HEK293 (cell line): ENCODE results near the gene IFI27L2.

Experiments used
- CTCF ChIA-PET: fragments of 350-600 bp; formaldehyde crosslinking; extraction: SDS; loops from one replicate; lab custom pipeline; 2021; ENCODE audit warnings: antibody characterized with exemption; lab: Yijun Ruan, JAX
- POLR2A ChIA-PET: fragments of 300-600 bp; formaldehyde crosslinking; extraction: SDS; loops from one replicate; lab custom pipeline; 2020; ENCODE audit warnings: antibody characterized with exemption, inconsistent platforms; lab: Yijun Ruan, JAX
- H3K27ac ChIP-seq: fragments of 200-500 bp; sonication (Bioruptor generic); 2 replicates; pipeline ENCODE4 v1.5.1; 2014; ENCODE audit warnings: low read depth, low read length, control low read depth, inconsistent platforms; ENCODE audit errors: extremely low read depth
- H3K36me3 ChIP-seq, 2 experiments: fragments of 200-500 bp in 1 of 2; sonication (Bioruptor generic) in 1 of 2; 1 replicate in 1 of 2; 2 replicates in 1 of 2; pipeline ENCODE4 v1.5.1; 2014 to 2017; ENCODE audit warnings: inconsistent platforms in 2 of 2, low read length in 2 of 2; ENCODE audit not compliant: control insufficient read depth in 2 of 2, insufficient read depth in 1 of 2
- H3K4me1 ChIP-seq: fragments of 200-500 bp; sonication (Bioruptor generic); 2 replicates; pipeline ENCODE4 v1.5.1; 2014; ENCODE audit warnings: mild to moderate bottlenecking, low read length, inconsistent platforms; ENCODE audit not compliant: control insufficient read depth, insufficient read depth
- H3K4me3 ChIP-seq: 2 replicates; pipeline ENCODE4 v1.5.1; 2011; ENCODE audit warnings: low read depth, mild to moderate bottlenecking, control low read depth, low read length, moderate library complexity
- H3K9me3 ChIP-seq: fragments of 200-500 bp; sonication (Bioruptor generic); 2 replicates; pipeline ENCODE4 v1.5.1; 2014; ENCODE audit warnings: low read depth, low read length, inconsistent platforms; ENCODE audit not compliant: control insufficient read depth, insufficient read depth
- BCL6B ChIP-seq: fragments of 450-650 bp; formaldehyde crosslinking; IDR thresholded peaks from 2 replicates; pipeline ENCODE4 v1.5.1; 2017; ENCODE audit warnings: missing biosample characterization, missing genetic modification characterization
- GLI4 ChIP-seq: fragments of 450-650 bp; formaldehyde crosslinking; IDR thresholded peaks from 2 replicates; pipeline ENCODE4 v1.5.1; 2016; ENCODE audit warnings: missing biosample characterization, missing genetic modification characterization
- GLIS1 ChIP-seq: fragments of 450-650 bp; formaldehyde crosslinking; IDR thresholded peaks from 2 replicates; pipeline ENCODE4 v1.5.1; 2016; ENCODE audit warnings: missing biosample characterization, missing genetic modification characterization
- GLIS2 ChIP-seq: fragments of 450-650 bp; formaldehyde crosslinking; IDR thresholded peaks from 2 replicates; pipeline ENCODE4 v1.5.1; 2016; ENCODE audit warnings: missing biosample characterization, missing genetic modification characterization
- KLF16 ChIP-seq: fragments of 450-650 bp; formaldehyde crosslinking; IDR thresholded peaks from 2 replicates; pipeline ENCODE4 v1.5.1; 2017; ENCODE audit warnings: missing biosample characterization, missing genetic modification characterization
- PATZ1 ChIP-seq: fragments of 450-650 bp; formaldehyde crosslinking; IDR thresholded peaks from 2 replicates; pipeline ENCODE4 v1.5.1; 2016; ENCODE audit warnings: missing biosample characterization, missing genetic modification characterization
- SP2 ChIP-seq: fragments of 450-650 bp; formaldehyde crosslinking; IDR thresholded peaks from 2 replicates; pipeline ENCODE4 v1.5.1; 2016; ENCODE audit warnings: missing biosample characterization, missing genetic modification characterization
- ZBTB10 ChIP-seq: fragments of 450-650 bp; formaldehyde crosslinking; IDR thresholded peaks from 2 replicates; pipeline ENCODE4 v1.5.1; 2016; ENCODE audit warnings: missing biosample characterization, missing genetic modification characterization
- ZBTB17 ChIP-seq: fragments of 450-650 bp; formaldehyde crosslinking; IDR thresholded peaks from 2 replicates; pipeline ENCODE4 v1.5.1; 2016; ENCODE audit warnings: missing biosample characterization, missing genetic modification characterization
- ZBTB20 ChIP-seq: fragments of 450-650 bp; formaldehyde crosslinking; IDR thresholded peaks from 2 replicates; pipeline ENCODE4 v1.5.1; 2016; ENCODE audit warnings: missing biosample characterization, missing genetic modification characterization
- ZBTB26 ChIP-seq: fragments of 450-650 bp; formaldehyde crosslinking; optimal IDR thresholded peaks from 2 replicates; pipeline ENCODE3; 2016; ENCODE audit warnings: missing biosample characterization, mild to moderate bottlenecking, missing genetic modification characterization
- ZNF19 ChIP-seq: fragments of 450-650 bp; formaldehyde crosslinking; IDR thresholded peaks from 2 replicates; pipeline ENCODE4; 2016; ENCODE audit warnings: missing biosample characterization, missing genetic modification characterization, low read depth
- ZNF335 ChIP-seq: fragments of 450-650 bp; formaldehyde crosslinking; conservative IDR thresholded peaks from 2 replicates; pipeline ENCODE4 v1.5.1; 2016; ENCODE audit warnings: missing biosample characterization, missing genetic modification characterization
- ZNF341 ChIP-seq: fragments of 450-650 bp; formaldehyde crosslinking; IDR thresholded peaks from 2 replicates; pipeline ENCODE4; 2016; ENCODE audit warnings: low read depth, missing biosample characterization, missing genetic modification characterization
- ZNF677 ChIP-seq: fragments of 450-650 bp; IDR thresholded peaks from 2 replicates; pipeline ENCODE4 v1.5.0; 2018; ENCODE audit warnings: missing biosample characterization, mild to moderate bottlenecking, missing genetic modification characterization, moderate library complexity
- ZNF701 ChIP-seq: fragments of 450-650 bp; formaldehyde crosslinking; IDR thresholded peaks from 2 replicates; pipeline ENCODE4 v1.5.1; 2016; ENCODE audit warnings: missing biosample characterization, missing genetic modification characterization
- ZNF704 ChIP-seq: fragments of 450-650 bp; formaldehyde crosslinking; IDR thresholded peaks from 2 replicates; pipeline ENCODE4 v1.5.1; 2016; ENCODE audit warnings: missing biosample characterization, missing genetic modification characterization
- ZNF76 ChIP-seq: fragments of 450-650 bp; formaldehyde crosslinking; IDR thresholded peaks from 2 replicates; pipeline ENCODE4; 2016; ENCODE audit warnings: low read depth, missing biosample characterization, missing genetic modification characterization, borderline replicate concordance
- ZNF777 ChIP-seq: fragments of 450-650 bp; formaldehyde crosslinking; IDR thresholded peaks from 2 replicates; pipeline ENCODE4 v1.5.1; 2017; ENCODE audit warnings: missing biosample characterization, missing genetic modification characterization, borderline replicate concordance
- ZNF785 ChIP-seq: fragments of 450-650 bp; formaldehyde crosslinking; IDR thresholded peaks from 2 replicates; pipeline ENCODE4 v1.5.1; 2016; ENCODE audit warnings: missing biosample characterization, missing genetic modification characterization

The IFI27L2 gene

GRCh38 chr14:94175011-94175745 lies 45.8 kb upstream of the IFI27L2 start (continued):
- TF ChIP-seq ZBTB10 (tag by site-specific recombination), result 0 out of 2 replicates have a peak, but pooled peaks have one; percentile 15
- no peak for TF ChIP-seq ZNF677 (tag by site-specific recombination)
- TF ChIP-seq ZNF76 (tag by site-specific recombination), result peak; percentile 50; the same call in 1 of the 2 replicates
- TF ChIP-seq GLIS2 (tag by site-specific recombination), result peak; percentile 89
- peak; percentile 36; the same call in 1 of the 2 replicates for TF ChIP-seq GLIS1 (tag by site-specific recombination)
- TF ChIP-seq PATZ1, result peak; percentile 75
- TF ChIP-seq, all 188 proteins: peak for 19

- TF ChIP-seq SP2 (tag by site-specific recombination), result peak; percentile 37; the same call in 1 of the 2 replicates
- TF ChIP-seq ZBTB17 (tag by site-specific recombination), result no peak
- no peak for TF ChIP-seq ZNF701 (tag by site-specific recombination)
- TF ChIP-seq ZBTB20 (tag by site-specific recombination), result peak; percentile 45; the same call in 1 of the 2 replicates
- peak; percentile 46; the same call in 1 of the 2 replicates for TF ChIP-seq ZNF777 (tag by site-specific recombination)
- peak; percentile 70 for TF ChIP-seq ZBTB26
- TF ChIP-seq ZNF19, result no peak
- 0 out of 2 replicates have a peak, but pooled peaks have one; percentile 20 for TF ChIP-seq KLF16 (tag by site-specific recombination)
- TF ChIP-seq BCL6B, result no peak
- TF ChIP-seq ZNF341 (tag by site-specific recombination), result peak; percentile 75
- TF ChIP-seq GLI4 (tag by site-specific recombination), result no peak
- TF ChIP-seq ZNF335 (tag by site-specific recombination), result peak; percentile 78
- TF ChIP-seq ZNF704 (tag by site-specific recombination), result no peak
- TF ChIP-seq ZNF785 (tag by site-specific recombination), result no peak
- TF ChIP-seq, all 188 proteins: peak for 7
- POLR2A ChIA-PET, result interaction anchor here (1.0 to 2.1 kb wide), 2 partner anchors 94 to 235 kb away, joined by 3 to 6 read pairs; partner anchors contain the start of genes DDX24 and IFI27L1
- peak overlapping the region; percentile 46; the same call in 1 of the 2 replicates for H3K27ac ChIP-seq
Observed at GRCh38 chr14:94174604-94175010, 45.2 kb upstream of the IFI27L2 start.

More at GRCh38 chr14:94174604-94175010, 45.2 kb upstream of the IFI27L2 start:
- Histone ChIP-seq H3K4me1 (no peaks in the 10 kb centered on the region), H3K4me3 (peak overlapping the region; percentile 62), H3K36me3 (no peaks in the 10 kb centered on the region), H3K9me3 (no peaks in the 10 kb centered on the region)
- CTCF ChIA-PET, result interaction anchor here (0.7 to 1.5 kb wide), 5 partner anchors 32 to 374 kb away, joined by 3 to 6 read pairs (median 5); no protein-coding TSS in a partner anchor
